ENCODE data around the gene DNAJA2. TPM values are rescaled to one million over a fixed set of nuclear protein-coding genes. Genes with fewer than 3 reads are reported as not detected.

Gene DNAJA2
- total and polyA plus RNA-seq, 8 donors, result 13.0 to 26.6 (median 21.7) TPM

DNA sequence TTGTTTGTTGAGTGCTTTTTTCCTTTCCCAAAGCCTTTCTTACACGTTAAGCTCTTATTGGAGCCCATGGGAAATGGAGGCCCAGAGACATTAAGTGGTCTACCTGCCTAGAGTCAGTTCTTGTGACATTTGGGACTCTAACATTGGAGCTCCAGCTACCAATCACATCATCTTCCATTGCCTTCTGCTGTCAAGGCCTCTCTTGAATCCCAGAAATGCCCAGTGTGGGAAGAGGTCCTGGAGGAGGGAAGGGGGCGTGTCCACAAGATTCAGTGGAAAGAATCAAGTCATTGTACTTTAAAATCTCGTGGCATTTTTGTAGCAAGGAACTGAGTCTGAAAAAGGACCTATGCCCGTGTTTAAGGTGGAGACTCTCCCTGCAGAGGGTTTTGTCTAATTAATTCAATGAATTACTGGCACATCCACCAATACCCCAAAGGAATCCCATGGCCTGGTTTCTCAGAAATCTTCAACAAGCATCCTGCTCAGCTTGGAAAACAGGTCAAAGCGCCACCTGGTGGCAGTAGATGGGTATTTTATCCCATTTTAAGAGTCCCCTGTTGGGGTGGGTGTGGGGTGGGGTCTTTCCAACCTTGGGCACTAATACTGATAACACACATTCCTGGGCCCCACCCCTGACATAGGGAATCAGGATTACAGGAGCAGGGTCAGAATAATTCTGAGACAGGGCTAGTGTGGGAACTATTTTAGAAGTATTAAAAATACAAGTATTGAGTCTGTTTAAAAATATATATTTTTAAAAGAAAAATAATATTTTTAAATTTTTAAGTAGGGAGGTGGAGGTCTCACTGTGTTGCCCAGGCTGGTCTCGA, 64.7 kb downstream of the DNAJA2 start:
- no peak overlapping the region for H3K4me3 ChIP-seq
- TF ChIP-seq, protein P1, sequence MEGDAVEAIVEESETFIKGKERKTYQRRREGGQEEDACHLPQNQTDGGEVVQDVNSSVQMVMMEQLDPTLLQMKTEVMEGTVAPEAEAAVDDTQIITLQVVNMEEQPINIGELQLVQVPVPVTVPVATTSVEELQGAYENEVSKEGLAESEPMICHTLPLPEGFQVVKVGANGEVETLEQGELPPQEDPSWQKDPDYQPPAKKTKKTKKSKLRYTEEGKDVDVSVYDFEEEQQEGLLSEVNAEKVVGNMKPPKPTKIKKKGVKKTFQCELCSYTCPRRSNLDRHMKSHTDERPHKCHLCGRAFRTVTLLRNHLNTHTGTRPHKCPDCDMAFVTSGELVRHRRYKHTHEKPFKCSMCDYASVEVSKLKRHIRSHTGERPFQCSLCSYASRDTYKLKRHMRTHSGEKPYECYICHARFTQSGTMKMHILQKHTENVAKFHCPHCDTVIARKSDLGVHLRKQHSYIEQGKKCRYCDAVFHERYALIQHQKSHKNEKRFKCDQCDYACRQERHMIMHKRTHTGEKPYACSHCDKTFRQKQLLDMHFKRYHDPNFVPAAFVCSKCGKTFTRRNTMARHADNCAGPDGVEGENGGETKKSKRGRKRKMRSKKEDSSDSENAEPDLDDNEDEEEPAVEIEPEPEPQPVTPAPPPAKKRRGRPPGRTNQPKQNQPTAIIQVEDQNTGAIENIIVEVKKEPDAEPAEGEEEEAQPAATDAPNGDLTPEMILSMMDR (IDR thresholded peaks at IDR 0.05), result peak; percentile 34 to 70 (median 64)
- intact Hi-C loops (cut with DNase I), result loop anchor here in 1 of 3 donors (5.0 kb wide), 1 partner anchor 51 kb away; no protein-coding TSS in a partner anchor
- peaks cover 0 to 61% (median 4%) of the 10 kb centered on the region in 3 donors for H3K36me3 ChIP-seq
- no peaks in the 10 kb centered on the region for H3K4me1 ChIP-seq
- ATAC-seq, result peak; percentile 19 to 76 (median 66)
- DNase-seq, result peak in 1 of 6 donors; percentile 57
- H3K27me3 ChIP-seq, result no peaks in the 10 kb centered on the region
- 41% methylated on average over 6 of the region's 6 CpGs for WGBS, 2 donors
- FAIRE-seq, result no peak
- peak overlapping the region in 1 of 4 donors; percentile 17 for H3K27ac ChIP-seq
- no peaks in the 10 kb centered on the region for H3K9me3 ChIP-seq

DNA sequence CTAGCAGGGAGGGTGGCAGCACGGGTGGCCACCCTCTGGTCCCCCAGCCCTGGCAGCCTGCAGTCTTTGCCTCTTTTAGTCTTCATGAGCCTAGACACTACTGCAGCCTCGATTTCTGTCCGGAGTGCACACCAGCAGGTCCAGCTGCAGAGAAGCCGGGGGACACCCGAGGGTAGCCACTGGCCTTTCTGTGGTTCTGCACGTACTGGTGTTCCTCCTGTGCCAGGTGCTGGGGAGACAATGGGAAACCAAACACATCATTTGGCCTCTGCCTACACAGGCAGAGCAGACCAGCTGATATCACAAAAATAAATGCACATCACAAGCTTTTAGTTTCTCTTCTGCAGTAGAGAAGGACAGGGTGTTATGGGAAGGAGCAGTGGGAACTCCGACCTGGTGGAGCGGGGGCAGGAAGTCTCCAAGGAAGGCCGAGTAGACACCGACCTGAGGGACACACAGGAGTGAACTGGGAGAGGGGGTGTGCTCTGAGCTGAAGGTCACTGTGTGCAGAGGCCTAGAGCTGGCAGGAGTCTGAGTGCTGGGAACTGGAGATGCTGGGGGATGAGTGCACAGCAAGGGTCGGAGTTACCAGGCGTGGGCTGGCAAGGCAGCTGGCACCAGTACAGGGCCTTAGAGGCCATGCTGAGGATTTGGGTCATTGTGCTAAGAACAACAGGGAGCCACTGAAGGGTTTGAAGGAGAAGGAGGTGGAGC, 66.3 kb downstream of the DNAJA2 start:
- FAIRE-seq, result no peak
- ATAC-seq, result peak; percentile 8 to 41 (median 20)
- no peak overlapping the region for H3K27ac ChIP-seq

DNA sequence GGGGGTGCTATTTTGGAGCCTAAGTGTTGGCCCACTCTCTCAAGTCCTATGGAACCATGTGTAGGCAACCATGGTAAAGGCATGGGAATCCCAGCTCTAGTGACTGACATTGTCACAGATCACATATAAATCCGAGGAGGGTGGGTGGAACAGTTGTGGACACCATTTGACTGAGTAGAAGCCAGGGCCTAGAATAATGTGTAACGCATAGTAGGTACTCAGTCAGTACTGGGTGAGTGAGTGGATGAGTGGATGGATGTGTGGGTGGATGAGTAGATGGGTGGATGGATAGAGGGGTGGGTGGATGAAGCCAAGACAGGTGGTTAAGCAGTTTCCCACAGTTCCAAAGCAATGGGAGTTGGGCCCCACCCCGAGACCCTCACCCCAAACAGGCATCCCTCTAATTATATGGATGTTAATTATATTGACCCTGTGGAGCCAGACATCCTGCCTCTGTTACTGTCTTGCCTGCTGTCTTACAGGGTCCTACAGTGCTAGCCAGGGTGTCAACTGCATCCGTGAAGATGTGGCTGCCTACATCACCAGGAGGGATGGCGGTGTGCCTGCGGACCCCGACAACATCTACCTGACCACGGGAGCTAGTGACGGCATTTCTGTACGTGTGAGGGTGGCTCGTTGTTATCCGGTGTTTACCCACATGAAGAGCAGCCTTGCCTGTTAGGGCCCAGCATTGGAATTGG, 67.0 kb downstream of the DNAJA2 start:
- Histone ChIP-seq H3K27ac (no peak overlapping the region), H3K36me3 (peaks cover 0 to 53% (median 5%) of the 10 kb centered on the region in 3 donors), H3K4me1 (no peaks in the 10 kb centered on the region), H3K9me3 (no peaks in the 10 kb centered on the region), H3K4me3 (no peak overlapping the region), H3K27me3 (no peaks in the 10 kb centered on the region)
- no peak for ATAC-seq
- intact Hi-C loops (cut with DNase I), result loop anchor here in 2 of 3 donors (2.0 to 5.0 kb wide), 2 partner anchors 49 to 52 kb away; no protein-coding TSS in a partner anchor
- WGBS, 2 donors, result 69 to 76% methylated on average over 12 of the region's 12 CpGs
- TF ChIP-seq, protein P1 (IDR thresholded peaks at IDR 0.05), result no peak
- DNase-seq, result no peak
- FAIRE-seq, result no peak

More for the DNA sequence above, 66.3 kb downstream of the DNAJA2 start:
- Histone ChIP-seq H3K9me3 (no peaks in the 10 kb centered on the region), H3K27me3 (no peaks in the 10 kb centered on the region), H3K36me3 (peaks cover 0 to 53% (median 5%) of the 10 kb centered on the region in 3 donors), H3K4me1 (no peaks in the 10 kb centered on the region), H3K4me3 (no peak overlapping the region)
- intact Hi-C loops (cut with DNase I), result loop anchor here in 2 of 3 donors (2.0 to 5.0 kb wide), 2 partner anchors 50 to 52 kb away; no protein-coding TSS in a partner anchor
- DNase-seq, result no peak
- TF ChIP-seq, protein P1 (IDR thresholded peaks at IDR 0.05), result no peak
- 59 to 70% methylated on average over 12 of the region's 12 CpGs for WGBS, 2 donors

Other genes starting within 250 kb of the DNAJA2 start
- gene MYLK3, start 225.3 kb downstream of the DNAJA2 start, total RNA-seq, result under 1 TPM; 0.12 to 0.37 (median 0.24) TPM
- gene MYLK3, start 225.3 kb downstream of the DNAJA2 start, polyA plus RNA-seq, result under 1 TPM; 0.11 to 0.14 TPM
- 1 to 10 TPM; 1.9 to 3.1 (median 2.3) TPM for gene C16orf87, start 142.5 kb downstream of the DNAJA2 start, total RNA-seq
- 1 to 10 TPM; 1.0 to 2.3 TPM for gene C16orf87, start 142.5 kb downstream of the DNAJA2 start, polyA plus RNA-seq
- gene GPT2, start 89.3 kb downstream of the DNAJA2 start, total RNA-seq, result 100 to 1,000 TPM in 2 of 6 donors, 10 to 100 TPM in 4; 29.7 to 122 (median 60.5) TPM
- 10 to 100 TPM; 91.8 to 95.6 TPM for gene GPT2, start 89.3 kb downstream of the DNAJA2 start, polyA plus RNA-seq
- 1 to 10 TPM in 3 of 6 donors, under 1 TPM in 3; 0.12 to 2.9 (median 1.1) TPM for gene NETO2, start 170.3 kb upstream of the DNAJA2 start, total RNA-seq
- under 1 TPM; 0.15 to 0.54 TPM for gene NETO2, start 170.3 kb upstream of the DNAJA2 start, polyA plus RNA-seq

Data from pancreas (tissue), 10 donors.